Nephron progenitor cell (in vitro differentiated cells): Measurements from ENCODE around the gene IFNL3.
"Not testable (repeated sequence)": the region's sequence is repeated elsewhere in the genome, so short reads cannot be mapped to it uniquely, and the experiment has no call there.

Experiments used
- DNase-seq: peaks from one replicate; pipeline ENCODE4 v3.0.0; 2021
- H3K27ac Mint-ChIP-seq: 2 replicates; pipeline ENCODE4 v1.8.0; 2021; ENCODE audit warnings: mild to moderate bottlenecking, moderate library complexity, mixed read lengths
- H3K27me3 Mint-ChIP-seq: 2 replicates; pipeline ENCODE4 v1.8.0; 2021; ENCODE audit warnings: mild to moderate bottlenecking, low read depth, mixed read lengths; ENCODE audit not compliant: poor library complexity
- H3K36me3 Mint-ChIP-seq: 2 replicates; pipeline ENCODE4 v1.8.0; 2021; ENCODE audit warnings: low read depth, mixed read lengths
- H3K4me1 Mint-ChIP-seq: 2 replicates; pipeline ENCODE4 v1.8.0; 2021; ENCODE audit warnings: mixed read lengths
- H3K4me3 Mint-ChIP-seq: 2 replicates; pipeline ENCODE4 v1.8.0; 2021; ENCODE audit warnings: mild to moderate bottlenecking, moderate library complexity, mixed read lengths
- H3K9me3 Mint-ChIP-seq: 2 replicates; pipeline ENCODE4 v1.8.0; 2021; ENCODE audit warnings: mild to moderate bottlenecking, moderate library complexity, mixed read lengths
- TF ChIP-seq, protein P1 (sequence below): fragments of 200-600 bp; sonication (generic); IDR thresholded peaks from 2 replicates; pipeline ENCODE4 v1.5.0; 2021; ENCODE audit warnings: antibody characterized with exemption

Gene IFNL3

GRCh38 chr19:39244410-39245100 is at the start of gene IFNL3:
Gene IFNL3 (minus strand): TSS chr19:39245006. CDS start chr19:39244967, 39 bp downstream.
- H3K9me3 Mint-ChIP-seq, H3K36me3 Mint-ChIP-seq, H3K27ac Mint-ChIP-seq, H3K4me1 Mint-ChIP-seq, DNase-seq, H3K4me3 Mint-ChIP-seq: not testable (repeated sequence)
- peaks cover 80% of the 10 kb centered on the region for H3K27me3 Mint-ChIP-seq

DNA sequence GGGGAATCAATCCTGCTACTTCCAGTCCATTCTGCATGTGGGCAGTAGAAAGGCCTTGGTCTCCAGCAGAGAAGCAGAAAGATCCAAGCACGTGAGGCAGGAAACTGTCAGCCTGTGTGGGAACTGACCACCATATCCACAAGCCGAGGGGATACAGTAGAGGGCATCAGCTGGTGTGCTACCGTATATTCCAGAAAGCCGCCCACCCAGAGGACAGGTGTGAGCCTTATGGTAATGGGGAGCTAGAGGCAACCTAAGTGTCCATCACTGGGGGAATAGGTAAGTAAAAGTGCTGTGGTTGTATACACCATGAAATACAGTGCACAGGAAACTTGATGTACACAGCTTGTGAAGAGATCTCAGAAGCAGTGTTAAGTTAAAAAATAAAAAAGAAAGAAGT is 48.6 kb upstream of the IFNL3 start:
- TF ChIP-seq, protein P1, sequence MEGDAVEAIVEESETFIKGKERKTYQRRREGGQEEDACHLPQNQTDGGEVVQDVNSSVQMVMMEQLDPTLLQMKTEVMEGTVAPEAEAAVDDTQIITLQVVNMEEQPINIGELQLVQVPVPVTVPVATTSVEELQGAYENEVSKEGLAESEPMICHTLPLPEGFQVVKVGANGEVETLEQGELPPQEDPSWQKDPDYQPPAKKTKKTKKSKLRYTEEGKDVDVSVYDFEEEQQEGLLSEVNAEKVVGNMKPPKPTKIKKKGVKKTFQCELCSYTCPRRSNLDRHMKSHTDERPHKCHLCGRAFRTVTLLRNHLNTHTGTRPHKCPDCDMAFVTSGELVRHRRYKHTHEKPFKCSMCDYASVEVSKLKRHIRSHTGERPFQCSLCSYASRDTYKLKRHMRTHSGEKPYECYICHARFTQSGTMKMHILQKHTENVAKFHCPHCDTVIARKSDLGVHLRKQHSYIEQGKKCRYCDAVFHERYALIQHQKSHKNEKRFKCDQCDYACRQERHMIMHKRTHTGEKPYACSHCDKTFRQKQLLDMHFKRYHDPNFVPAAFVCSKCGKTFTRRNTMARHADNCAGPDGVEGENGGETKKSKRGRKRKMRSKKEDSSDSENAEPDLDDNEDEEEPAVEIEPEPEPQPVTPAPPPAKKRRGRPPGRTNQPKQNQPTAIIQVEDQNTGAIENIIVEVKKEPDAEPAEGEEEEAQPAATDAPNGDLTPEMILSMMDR = no peak
- H3K9me3 Mint-ChIP-seq = no peaks in the 10 kb centered on the region
- no peak for DNase-seq
- peaks cover 75% of the 10 kb centered on the region for H3K27me3 Mint-ChIP-seq
- peaks cover 3% of the 10 kb centered on the region for H3K4me1 Mint-ChIP-seq
- H3K27ac Mint-ChIP-seq = no peak overlapping the region
- H3K36me3 Mint-ChIP-seq = no peaks in the 10 kb centered on the region
- H3K4me3 Mint-ChIP-seq = no peak overlapping the region

DNA sequence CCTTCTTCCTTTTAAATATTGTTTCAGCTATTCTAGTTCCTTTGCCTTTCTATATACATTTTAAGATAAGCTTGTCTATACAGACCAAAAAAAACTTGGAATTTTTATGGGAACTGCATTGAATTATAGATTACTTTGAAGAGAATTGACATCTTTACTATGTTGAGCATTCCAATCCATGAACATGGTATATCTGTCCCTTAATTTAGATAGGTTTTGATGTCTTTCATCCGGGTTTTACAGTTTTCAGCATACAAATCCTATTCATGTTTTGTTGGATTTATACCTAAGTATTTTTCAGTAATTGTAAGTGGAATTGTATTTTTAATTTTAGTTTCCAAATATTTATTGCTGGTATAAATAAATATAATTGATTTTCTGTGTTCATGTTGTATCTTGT is 39.2 kb upstream of the IFNL3 start:
- no peak overlapping the region for H3K27ac Mint-ChIP-seq
- H3K27me3 Mint-ChIP-seq = peaks cover 83% of the 10 kb centered on the region
- no peaks in the 10 kb centered on the region for H3K4me1 Mint-ChIP-seq
- TF ChIP-seq, protein P1 = no peak
- H3K36me3 Mint-ChIP-seq = no peaks in the 10 kb centered on the region
- peaks cover 34% of the 10 kb centered on the region for H3K9me3 Mint-ChIP-seq
- no peak for DNase-seq
- H3K4me3 Mint-ChIP-seq = no peak overlapping the region

DNA sequence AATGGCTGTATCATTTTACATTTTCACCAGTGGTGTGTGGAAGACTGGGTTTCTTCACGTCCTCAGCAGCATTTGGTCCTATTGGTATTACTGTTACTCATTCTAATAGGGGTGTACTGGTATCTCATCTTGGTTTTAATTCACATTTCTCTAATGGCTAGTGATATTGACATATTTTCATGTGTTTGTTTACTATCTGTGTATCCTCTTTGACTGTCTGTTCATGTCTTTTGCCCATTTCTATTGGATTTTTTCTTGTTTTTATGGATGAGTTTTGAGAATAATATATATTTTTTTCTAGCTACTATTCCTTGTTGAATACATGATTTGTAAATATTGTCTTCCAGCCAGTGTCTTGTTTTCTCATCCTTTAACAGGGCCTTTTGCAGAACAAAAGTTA is 37.2 kb upstream of the IFNL3 start:
- Mint-ChIP-seq H3K4me3 (no peak overlapping the region), H3K27me3 (peaks cover 76% of the 10 kb centered on the region)

DNA sequence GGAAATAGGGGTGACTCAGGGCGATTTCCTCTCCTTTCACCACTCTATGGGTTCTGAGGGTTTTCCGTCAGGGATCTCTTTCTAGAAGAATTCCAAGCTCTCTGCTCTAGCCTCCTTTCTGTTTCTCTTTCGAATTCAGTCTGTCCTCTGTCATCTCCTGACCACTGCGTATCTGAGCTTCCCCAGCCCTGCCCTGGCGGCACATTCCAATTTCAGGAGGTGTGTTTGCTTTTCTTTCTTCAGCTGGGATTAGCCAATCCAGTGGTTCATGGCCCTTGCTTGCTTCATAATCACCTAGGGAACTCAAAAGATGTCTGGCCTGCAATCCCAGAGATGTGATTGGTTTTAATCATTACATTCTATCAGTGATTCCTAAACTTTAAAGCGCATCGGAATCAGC is 32.8 kb upstream of the IFNL3 start:
- no peak overlapping the region for H3K27ac Mint-ChIP-seq
- no peaks in the 10 kb centered on the region for H3K4me1 Mint-ChIP-seq
- peaks cover 16% of the 10 kb centered on the region for H3K9me3 Mint-ChIP-seq
- no peaks in the 10 kb centered on the region for H3K36me3 Mint-ChIP-seq
- no peak for DNase-seq
- no peak overlapping the region for H3K4me3 Mint-ChIP-seq
- peaks cover 73% of the 10 kb centered on the region for H3K27me3 Mint-ChIP-seq
- TF ChIP-seq, protein P1 = no peak

More for the DNA sequence above, 37.2 kb upstream of the IFNL3 start:
- Mint-ChIP-seq H3K9me3 (peaks cover 31% of the 10 kb centered on the region), H3K27ac (no peak overlapping the region), H3K36me3 (no peaks in the 10 kb centered on the region), H3K4me1 (no peaks in the 10 kb centered on the region)
- DNase-seq = no peak
- TF ChIP-seq, protein P1 = no peak

GRCh38 chr19:39276740-39277139 is 31.9 kb upstream of the IFNL3 start:
- no peak overlapping the region for H3K4me3 Mint-ChIP-seq
- TF ChIP-seq, protein P1 = no peak
- no peaks in the 10 kb centered on the region for H3K36me3 Mint-ChIP-seq
- no peak for DNase-seq
- H3K4me1 Mint-ChIP-seq = no peaks in the 10 kb centered on the region
- no peak overlapping the region for H3K27ac Mint-ChIP-seq
- peaks cover 74% of the 10 kb centered on the region for H3K27me3 Mint-ChIP-seq
- peaks cover 10% of the 10 kb centered on the region for H3K9me3 Mint-ChIP-seq
